K562 (cell line): ENCODE data around the gene EIF3K. TPM values are rescaled to one million over a fixed set of nuclear protein-coding genes. Genes with fewer than 3 reads are reported as not detected.

Experiments used
- BACH1 ChIP-seq: fragments of 200-800 bp; sonication (Bioruptor generic); IDR thresholded peaks from 2 replicates; pipeline ENCODE4 v1.6.1; 2016; ENCODE audit warnings: missing genetic modification characterization, missing compliant biosample characterization
- E2F5 ChIP-seq: sonication (generic); formaldehyde crosslinking; IDR thresholded peaks from 2 replicates; pipeline ENCODE4 v1.8.0; 2022; ENCODE audit warnings: mild to moderate bottlenecking, missing genetic modification reagents
- HCFC1 ChIP-seq: IDR thresholded peaks from 2 replicates; pipeline ENCODE4 v1.6.1; 2012; ENCODE audit warnings: low read depth, low read length, improper control_type of control experiment
- NR0B1 ChIP-seq: fragments of 450-650 bp; IDR thresholded peaks from one replicate; pipeline ENCODE4 v1.6.1; 2018; ENCODE audit warnings: mild to moderate bottlenecking, moderate library complexity; ENCODE audit not compliant: partially characterized antibody
- PML ChIP-seq: IDR thresholded peaks from 2 replicates; pipeline ENCODE4 v1.6.1; 2012; ENCODE audit warnings: low read length, inconsistent platforms
- POLR3G ChIP-seq: IDR thresholded peaks from 2 replicates; pipeline ENCODE4 v1.6.1; 2011; ENCODE audit not compliant: insufficient read length, insufficient replicate concordance; ENCODE audit errors: extremely low read depth
- PRPF4 ChIP-seq: fragments of 200-400 bp; formaldehyde crosslinking; IDR thresholded peaks from one replicate; pipeline ENCODE4 v1.6.1; 2017; ENCODE audit warnings: low read length, low read depth, mild to moderate bottlenecking; ENCODE audit not compliant: insufficient read depth, poor library complexity, severe bottlenecking
- REST ChIP-seq, 2 experiments: fragments of 450-650 bp; formaldehyde crosslinking in 1 of 2; IDR thresholded peaks; 2 replicates each; pipeline versions ENCODE4 v1.4.0 to v1.6.1; 2014 to 2020; ENCODE audit warnings: mild to moderate bottlenecking in 2 of 2, borderline replicate concordance in 1 of 2, low read depth in 1 of 2
- THAP12 ChIP-seq: fragments of 250-450 bp; sonication (Bioruptor Pico); IDR thresholded peaks from 2 replicates; pipeline ENCODE4 v1.9.0; 2021; ENCODE audit warnings: mild to moderate bottlenecking, inconsistent platforms
- ZNF324 ChIP-seq: fragments of 250-450 bp; sonication (Bioruptor Pico); IDR thresholded peaks from 2 replicates; pipeline ENCODE4 v1.4.0; 2020; ENCODE audit warnings: mild to moderate bottlenecking
- ZNF398 ChIP-seq: fragments of 250-450 bp; sonication (Bioruptor Pico); IDR thresholded peaks from 2 replicates; pipeline ENCODE4 v1.8.0; 2021; ENCODE audit warnings: moderate library complexity, mild to moderate bottlenecking, inconsistent platforms
- polyA plus RNA-seq, 8 experiments: library from polyadenylated mRNA; depleted of rRNA in 4 of 8; stranded (reverse) in 5 of 8; unstranded in 3 of 8; fragments of >200 nt; fragmentation: Nextera tagmentation in 2 of 8; fragmentation: Illumina TruSeq in 1 of 8; extraction: Ambion mirVana in 2 of 8; extraction: Trizol in 1 of 8; gene quantifications; 2 replicates each; pipeline versions ENCODE4 v1.2.1 to v1.2.3, GENCODE V29; 2011 to 2014; ENCODE audit warnings: inconsistent platforms in 1 of 8, missing spikeins in 1 of 8
- total RNA-seq, 7 experiments: library from RNA; depleted of rRNA in 6 of 7; stranded (reverse); fragments of >200 nt in 6 of 7; fragmentation: Illumina TruSeq in 2 of 7; extraction: Trizol in 2 of 7; gene quantifications; 2 replicates each; pipeline versions ENCODE4 v1.2.1 to v1.2.3, GENCODE V29; 2011 to 2021; ENCODE audit warnings: low replicate concordance in 1 of 7

EIF3K gene
- total and polyA plus RNA-seq, 9 of the 15 experiments (the other 6 are each of a cell fraction or from before 2014, with no cell fraction given): 387 to 1,827 (median 733) TPM

- no peak for TF ChIP-seq PRPF4
- TF ChIP-seq NR0B1: no peak
- TF ChIP-seq E2F5 (CRISPR knock-in tag): no peak
- TF ChIP-seq ZNF324: no peak
- no peak for TF ChIP-seq HCFC1
- TF ChIP-seq PML: no peak
- peak; percentile 87; the same call in 1 of the 2 replicates for TF ChIP-seq REST (IDR thresholded peaks at IDR 0.05; ENCODE audit: borderline replicate concordance)
- TF ChIP-seq REST (CRISPR knock-in tag; IDR thresholded peaks at IDR 0.05; ENCODE audit: low read depth): no peak
- no peak for TF ChIP-seq BACH1 (tag)
- no peak for TF ChIP-seq ZNF398 (CRISPR knock-in tag)
- no peak for TF ChIP-seq POLR3G
- TF ChIP-seq THAP12 (CRISPR knock-in tag): no peak
Measured at GRCh38 chr19:38634757-38635482, 15.9 kb downstream of the EIF3K start (continued).
